ENCODE measurements around the gene CRYBA4. TPM values are rescaled to one million over a fixed set of nuclear protein-coding genes. Genes with fewer than 3 reads are reported as not detected.

Gene CRYBA4
- polyA plus RNA-seq, 1 of the 3 experiments (the other 2 are of a cell fraction): not detected

DNA sequence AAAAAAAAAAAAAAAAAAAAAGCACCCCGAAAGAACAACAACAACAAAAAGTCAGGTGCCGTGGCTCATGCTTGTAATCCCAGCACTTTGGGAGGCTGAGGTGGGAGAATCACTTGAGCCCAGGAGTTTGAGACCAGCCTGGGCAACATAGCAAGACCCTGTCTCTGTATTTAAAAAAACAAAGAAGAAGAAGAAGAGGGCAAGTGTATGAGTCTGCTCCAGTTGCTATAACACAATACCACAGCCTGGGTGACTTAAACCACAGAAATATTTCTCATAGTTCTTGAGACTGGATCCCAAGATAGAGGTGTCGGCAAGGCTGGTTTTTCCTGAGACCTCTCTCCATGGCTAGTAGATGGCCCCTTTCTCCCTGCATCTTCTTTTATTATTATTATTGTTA is 12.4 kb downstream of the CRYBA4 start:
- 75% methylated on average over 3 of the region's 3 CpGs for WGBS (ENCODE audit: low lambda C conversion rate)
- Histone ChIP-seq H3K27me3 (ENCODE audit: insufficient read depth) (peaks cover 5% of the 10 kb centered on the region; the same call in 1 of the 2 replicates), H3K9me3 (no peaks in the 10 kb centered on the region), H3K9me2 (no peaks in the 10 kb centered on the region), H2AFZ (ENCODE audit: low read depth) (no peak overlapping the region), H3F3A (replicated peaks; ENCODE audit: insufficient read depth) (no peaks in the 10 kb centered on the region), H3K36me3 (replicated peaks in 1 of 2; ENCODE audit: control insufficient read depth in 1 of 2, insufficient read depth in 2 of 2, low read length in 1 of 2) (no peaks in the 10 kb centered on the region), H4K20me1 (ENCODE audit: insufficient read depth) (no peaks in the 10 kb centered on the region), H3K4me1 (ENCODE audit: control insufficient read depth in 1 of 2, insufficient read depth in 2 of 2, low read depth in 1 of 2, low read length in 1 of 2) (peaks cover 0 to 2% of the 10 kb centered on the region in 2 experiments; a peak in 1 of 4 replicates), H3K79me2 (ENCODE audit: insufficient read depth) (no peaks in the 10 kb centered on the region), H3K4me3 (ENCODE audit: low read depth in 2 of 2, low read length in 1 of 2) (no peak overlapping the region), H3K9ac (no peak overlapping the region), H3K27ac (ENCODE audit: low read depth in 2 of 2, low read length in 1 of 2) (no peak overlapping the region), H3K4me2 (no peak overlapping the region)
- CTCF ChIA-PET: no interaction called here
- no peak for TF ChIP-seq SMC3 (IDR thresholded peaks at IDR 0.05; ENCODE audit: low read depth, low read length)
- TF ChIP-seq USF2 (IDR thresholded peaks at IDR 0.05; ENCODE audit: borderline replicate concordance, low read depth, low read length): no peak
- TF ChIP-seq MEF2A (IDR thresholded peaks at IDR 0.05; ENCODE audit: borderline replicate concordance, low read depth): no peak
- TF ChIP-seq NFIC (IDR thresholded peaks at IDR 0.05; ENCODE audit: borderline replicate concordance): no peak
- TF ChIP-seq MXI1 (IDR thresholded peaks at IDR 0.05; ENCODE audit: low read depth, low read length): no peak
- TF ChIP-seq RAD21 (IDR thresholded peaks at IDR 0.05; ENCODE audit: low read length): no peak
- TF ChIP-seq CHD2 (IDR thresholded peaks at IDR 0.05; ENCODE audit: low read length, partially characterized antibody): no peak
- no peak for TF ChIP-seq RFX5 (IDR thresholded peaks at IDR 0.05; ENCODE audit: low read length)
- TF ChIP-seq CTCF (IDR thresholded peaks at IDR 0.05): no peak
- no peak for TF ChIP-seq RXRA (IDR thresholded peaks at IDR 0.05; ENCODE audit: borderline replicate concordance, low read depth)
- no peak for TF ChIP-seq NRF1 (IDR thresholded peaks at IDR 0.05; ENCODE audit: low read depth, low read length)
- no peak for TF ChIP-seq TCF12 (IDR thresholded peaks at IDR 0.05)
- TF ChIP-seq GABPA (IDR thresholded peaks at IDR 0.05; ENCODE audit: low read depth): no peak
- TF ChIP-seq, protein P1, sequence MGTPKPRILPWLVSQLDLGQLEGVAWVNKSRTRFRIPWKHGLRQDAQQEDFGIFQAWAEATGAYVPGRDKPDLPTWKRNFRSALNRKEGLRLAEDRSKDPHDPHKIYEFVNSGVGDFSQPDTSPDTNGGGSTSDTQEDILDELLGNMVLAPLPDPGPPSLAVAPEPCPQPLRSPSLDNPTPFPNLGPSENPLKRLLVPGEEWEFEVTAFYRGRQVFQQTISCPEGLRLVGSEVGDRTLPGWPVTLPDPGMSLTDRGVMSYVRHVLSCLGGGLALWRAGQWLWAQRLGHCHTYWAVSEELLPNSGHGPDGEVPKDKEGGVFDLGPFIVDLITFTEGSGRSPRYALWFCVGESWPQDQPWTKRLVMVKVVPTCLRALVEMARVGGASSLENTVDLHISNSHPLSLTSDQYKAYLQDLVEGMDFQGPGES (IDR thresholded peaks at IDR 0.05; ENCODE audit: low read depth, low read length): no peak
- TF ChIP-seq TAF1 (IDR thresholded peaks at IDR 0.05; ENCODE audit: borderline replicate concordance, low read depth, low read length): no peak
- no peak for TF ChIP-seq FOSL2 (IDR thresholded peaks at IDR 0.05; ENCODE audit: borderline replicate concordance, low read depth)
- TF ChIP-seq MAX (IDR thresholded peaks at IDR 0.05; ENCODE audit: low read depth): no peak
- TF ChIP-seq FOXJ3 (CRISPR knock-in tag; IDR thresholded peaks at IDR 0.05): no peak
- no peak for TF ChIP-seq SIN3A (IDR thresholded peaks at IDR 0.05; ENCODE audit: borderline replicate concordance, low read depth, low read length)
- no peak for DNase-seq
- POLR2A ChIA-PET: no interaction called here
